Forelimb muscle (tissue), 1 donor: ENCODE results near the gene PDZD2. TPM values are rescaled to one million over a fixed set of nuclear protein-coding genes. Genes with fewer than 3 reads are reported as not detected.
"Not testable (repeated sequence)": the region's sequence is repeated elsewhere in the genome, so short reads cannot be mapped to it uniquely, and the experiment has no call there.

Experiments
- DNase-seq: peaks from one replicate; pipeline ENCODE4 v3.0.0-alpha.2; 2013; ENCODE audit warnings: low read depth
- polyA plus RNA-seq: library from polyadenylated mRNA; unstranded; fragments of 120-200 nt; gene quantifications from one replicate; pipeline ENCODE4 v1.2.1, GENCODE V29; 2013; ENCODE audit not compliant: insufficient read length

The PDZD2 gene
- polyA plus RNA-seq, 1 donor = 6.1 TPM

GRCh38 chr5:31769530-31769929 lies 130.6 kb downstream of the PDZD2 start:
- DNase-seq = no peak

GRCh38 chr5:31770132-31770720 lies 131.3 kb downstream of the PDZD2 start:
- no peak for DNase-seq

- DNase-seq = no peak
Measured at GRCh38 chr5:31770998-31771397, 132.1 kb downstream of the PDZD2 start.

- no peak for DNase-seq
Measured at GRCh38 chr5:31771500-31771899, 132.6 kb downstream of the PDZD2 start.

GRCh38 chr5:31776294-31776693 lies 137.4 kb downstream of the PDZD2 start:
- not testable (repeated sequence) for DNase-seq

GRCh38 chr5:31776976-31777651 lies 138.2 kb downstream of the PDZD2 start:
- no peak for DNase-seq

- DNase-seq = no peak
Measured at GRCh38 chr5:31781772-31782171, 142.8 kb downstream of the PDZD2 start.

- no peak for DNase-seq
Measured at GRCh38 chr5:31783086-31783645, 144.2 kb downstream of the PDZD2 start.

- no peak for DNase-seq
Measured at GRCh38 chr5:31783731-31784130, 144.8 kb downstream of the PDZD2 start.

GRCh38 chr5:31786090-31786631 lies 147.2 kb downstream of the PDZD2 start:
- DNase-seq = no peak

- DNase-seq = no peak
Measured at GRCh38 chr5:31794009-31794408, 155.1 kb downstream of the PDZD2 start.

- no peak for DNase-seq
Measured at GRCh38 chr5:31798168-31798567, 159.2 kb downstream of the PDZD2 start.

GRCh38 chr5:31800351-31800750 lies 161.4 kb downstream of the PDZD2 start:
- DNase-seq = no peak

GRCh38 chr5:31805785-31806400 lies 167.0 kb downstream of the PDZD2 start:
- no peak for DNase-seq

GRCh38 chr5:31806561-31806960 lies 167.6 kb downstream of the PDZD2 start:
- DNase-seq = no peak

GRCh38 chr5:31807789-31808540 lies 169.0 kb downstream of the PDZD2 start:
- no peak for DNase-seq

- peak; percentile 47 for DNase-seq
Measured at GRCh38 chr5:31809050-31809870, 170.3 kb downstream of the PDZD2 start.

GRCh38 chr5:31811210-31811609 lies 172.3 kb downstream of the PDZD2 start:
- no peak for DNase-seq

- no peak for DNase-seq
Measured at GRCh38 chr5:31815376-31815775, 176.4 kb downstream of the PDZD2 start.

- DNase-seq = no peak
Measured at GRCh38 chr5:31819926-31820516, 181.1 kb downstream of the PDZD2 start.

- no peak for DNase-seq
Measured at GRCh38 chr5:31823472-31823871, 184.5 kb downstream of the PDZD2 start.
